Forelimb muscle (tissue), 1 donor: ENCODE measurements around the gene WDR4. TPM values are rescaled to one million over a fixed set of nuclear protein-coding genes. Genes with fewer than 3 reads are reported as not detected.
"Not testable (repeated sequence)": the region's sequence is repeated elsewhere in the genome, so short reads cannot be mapped to it uniquely, and the experiment has no call there.

ENCODE experiments used
- DNase-seq: peaks from one replicate; pipeline ENCODE4 v3.0.0-alpha.2; 2013; ENCODE audit warnings: low read depth
- polyA plus RNA-seq: library from polyadenylated mRNA; unstranded; fragments of 120-200 nt; gene quantifications from one replicate; pipeline ENCODE4 v1.2.1, GENCODE V29; 2013; ENCODE audit not compliant: insufficient read length

WDR4 gene
- polyA plus RNA-seq, 1 donor = 8.0 TPM

- no peak for DNase-seq
Measured at GRCh38 chr21:42852925-42853570, 26.3 kb downstream of the WDR4 start.

GRCh38 chr21:42851812-42852665, 27.3 kb downstream of the WDR4 start:
- DNase-seq = no peak

- no peak for DNase-seq
Measured at GRCh38 chr21:42850866-42851391, 28.4 kb downstream of the WDR4 start.

GRCh38 chr21:42850463-42850862, 28.9 kb downstream of the WDR4 start:
- DNase-seq = no peak

DNA sequence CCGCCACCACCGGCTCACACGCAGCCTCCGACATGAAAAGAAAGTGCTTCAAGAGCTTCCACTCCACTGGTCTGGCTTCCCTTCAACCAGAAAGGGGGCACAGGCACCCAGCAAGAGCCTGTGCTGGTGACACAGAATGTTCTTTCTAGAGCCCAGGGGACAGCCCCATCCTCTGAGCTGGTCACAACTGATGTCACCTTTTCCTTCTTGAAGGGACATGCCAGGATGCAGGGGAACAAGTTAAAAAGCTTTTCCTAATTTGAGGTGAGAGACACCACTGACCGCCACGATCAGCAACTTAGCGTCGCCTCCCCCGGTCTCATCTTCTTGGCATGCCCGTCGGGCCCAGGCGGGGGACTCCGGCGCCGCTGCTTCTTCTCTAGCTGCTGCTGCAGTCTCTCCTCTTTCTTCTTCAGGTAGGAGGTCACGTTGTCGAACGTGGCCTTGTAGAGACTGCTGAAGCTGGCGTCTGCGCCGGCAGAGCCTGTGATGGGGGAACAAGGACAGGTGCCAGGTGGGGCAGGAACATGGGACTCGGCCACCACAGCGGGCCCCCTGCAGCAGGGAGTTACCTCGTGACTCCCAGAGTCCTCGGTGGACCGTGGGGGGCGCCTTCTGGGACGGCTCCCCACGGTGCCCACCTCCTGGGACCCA, 29.5 kb downstream of the WDR4 start:
- DNase-seq = no peak

DNA sequence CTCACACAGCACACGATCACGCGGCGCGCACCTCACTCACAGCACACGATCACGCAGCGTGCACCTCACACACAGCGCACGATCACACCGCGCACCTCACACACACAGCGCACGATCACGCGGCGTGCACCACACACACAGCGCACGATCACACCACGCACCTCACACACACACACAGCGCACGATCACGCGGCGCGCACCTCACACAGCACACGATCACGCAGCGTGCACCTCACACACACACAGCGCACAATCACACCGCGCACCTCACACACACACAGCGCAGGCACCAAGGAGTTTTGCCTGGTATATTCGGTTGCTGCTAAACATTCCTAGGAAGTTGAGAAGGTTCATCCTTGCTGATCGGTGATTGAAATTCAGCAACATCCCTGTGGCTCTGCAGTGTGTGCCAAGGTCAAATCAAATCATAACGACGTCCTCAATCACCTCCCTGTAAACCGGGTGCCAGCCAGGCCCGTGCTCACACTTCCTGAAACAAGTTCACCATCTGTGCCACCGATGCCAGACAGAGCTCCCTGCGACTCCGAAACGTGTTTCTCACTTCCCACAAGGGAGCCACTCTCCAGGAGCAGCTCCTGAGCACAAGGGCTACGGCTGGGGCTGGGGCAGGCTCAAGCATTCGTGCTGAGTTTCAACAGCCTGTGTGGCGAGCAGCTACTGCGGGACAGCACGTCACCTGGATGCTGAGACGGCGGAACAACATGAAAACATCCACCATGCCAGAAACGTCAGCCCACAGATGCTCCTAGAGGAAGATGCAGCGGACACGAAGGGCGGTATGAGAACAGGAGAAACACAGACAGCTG, 30.2 kb downstream of the WDR4 start:
- no peak for DNase-seq

DNA sequence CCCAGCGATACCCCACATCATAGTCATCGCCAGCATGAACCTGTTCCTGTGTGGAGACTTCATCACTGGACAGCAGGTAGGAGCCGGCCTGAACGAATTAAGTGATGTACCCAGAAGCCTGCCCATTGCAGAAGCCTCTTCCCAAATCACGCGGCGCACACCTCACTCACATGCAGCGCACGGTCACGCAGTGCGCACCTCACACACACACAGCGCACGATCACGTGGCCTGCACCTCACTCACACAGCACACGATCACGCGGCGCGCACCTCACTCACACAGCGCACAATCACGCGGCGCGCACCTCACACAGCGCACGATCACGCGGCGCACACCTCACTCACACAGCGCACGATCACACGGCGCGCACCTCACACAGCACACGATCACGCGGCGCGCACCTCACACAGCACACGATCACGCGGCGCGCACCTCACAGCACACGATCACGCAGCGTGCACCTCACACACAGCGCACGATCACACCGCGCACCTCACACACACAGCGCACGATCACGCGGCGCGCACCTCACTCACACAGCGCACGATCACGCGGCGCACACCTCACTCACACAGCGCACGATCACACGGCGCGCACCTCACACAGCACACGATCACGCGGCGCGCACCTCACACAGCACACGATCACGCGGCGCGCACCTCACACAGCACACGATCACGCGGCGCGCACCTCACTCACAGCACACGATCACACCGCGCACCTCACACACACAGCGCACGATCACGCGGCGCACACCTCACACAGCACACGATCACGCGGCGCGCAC, 31.0 kb downstream of the WDR4 start:
- DNase-seq = not testable (repeated sequence)

- DNase-seq = no peak
Measured at GRCh38 chr21:42847726-42848125, 31.6 kb downstream of the WDR4 start.

- no peak for DNase-seq
Measured at GRCh38 chr21:42847051-42847707, 32.2 kb downstream of the WDR4 start.

DNA sequence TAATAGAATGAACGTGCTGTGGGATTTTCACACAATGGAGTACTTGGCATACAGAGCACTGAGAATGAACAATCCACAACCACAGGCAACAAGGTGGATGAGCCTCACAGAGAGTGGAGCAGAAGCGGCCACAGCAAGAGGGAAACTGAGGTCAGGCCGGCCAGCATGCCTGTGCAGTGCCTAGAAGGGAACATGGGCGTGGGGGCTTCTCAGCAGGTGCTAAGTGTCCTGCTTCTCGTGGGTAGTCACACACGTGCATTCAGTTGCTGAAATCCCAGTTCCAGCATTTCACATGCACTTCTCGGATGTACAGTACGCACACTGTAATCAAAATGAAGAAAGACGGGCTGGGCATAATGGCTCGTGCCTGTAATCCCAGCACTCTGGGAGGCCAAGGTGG, 33.1 kb downstream of the WDR4 start:
- no peak for DNase-seq

DNA sequence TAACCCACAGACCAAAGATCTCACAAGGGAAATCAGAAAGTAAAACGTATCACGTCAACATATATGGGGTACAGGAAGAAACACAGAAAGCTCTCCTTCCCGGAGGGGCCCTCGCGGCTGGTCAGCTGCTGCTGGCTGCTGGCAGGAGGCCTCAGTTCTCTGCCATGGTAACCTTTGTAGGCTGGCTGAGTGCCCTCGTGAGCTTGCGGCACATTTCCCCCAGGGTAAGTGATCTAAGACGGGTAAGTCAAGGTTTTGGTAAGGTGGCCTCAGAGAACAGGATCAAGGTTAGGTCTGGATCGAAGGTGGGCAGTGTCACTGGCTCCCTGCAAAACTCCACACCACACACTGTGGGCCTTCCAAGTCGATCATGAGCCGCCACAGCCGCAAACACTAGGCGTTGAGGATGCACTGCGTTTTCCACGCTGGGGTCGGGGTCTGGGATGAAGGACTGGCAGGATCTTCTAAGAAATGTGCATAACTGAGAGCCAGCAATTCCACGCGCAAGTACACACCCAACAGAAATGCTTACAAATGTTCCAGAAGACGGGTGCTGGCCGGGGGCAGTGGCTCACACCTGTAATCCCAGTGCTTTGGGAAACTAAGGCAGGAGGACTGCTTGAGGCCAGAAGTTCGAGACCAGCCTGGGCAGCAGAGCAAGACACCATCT, 33.9 kb downstream of the WDR4 start:
- DNase-seq = no peak

DNA sequence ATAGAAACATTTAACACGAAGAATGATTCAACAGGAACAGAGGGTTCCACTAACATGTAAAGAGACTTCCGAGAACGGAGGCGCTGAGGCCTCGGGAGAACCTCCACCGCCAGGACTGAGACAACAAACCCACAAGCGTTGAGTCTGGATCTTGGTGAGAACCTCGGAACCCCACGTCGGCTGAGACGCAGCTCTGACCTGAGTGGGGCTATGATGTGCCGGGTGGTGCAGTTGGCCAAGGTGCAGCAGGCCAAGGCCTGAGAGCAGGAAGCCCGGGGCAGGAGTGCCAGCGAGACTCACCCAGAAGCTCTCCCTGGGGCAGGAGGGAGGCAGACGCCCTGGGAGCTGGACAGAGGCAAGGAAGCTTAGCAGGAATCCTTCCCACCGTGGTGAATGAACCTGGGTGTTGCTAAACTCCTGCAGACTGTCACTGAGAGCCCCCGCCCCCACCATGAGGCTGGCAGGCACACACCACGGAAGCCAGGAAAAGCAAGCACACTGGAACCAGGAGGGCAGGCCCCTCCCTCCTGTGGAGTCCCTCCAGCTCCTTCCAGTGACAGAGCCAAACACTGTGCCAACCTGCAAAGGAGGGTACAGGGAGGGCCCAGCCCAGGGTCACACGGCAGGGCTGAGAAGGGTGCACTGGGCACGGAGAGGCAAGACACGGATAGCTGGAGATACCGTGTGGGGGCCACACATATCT, 34.8 kb downstream of the WDR4 start:
- no peak for DNase-seq

- DNase-seq = no peak
Measured at GRCh38 chr21:42843056-42843455, 36.3 kb downstream of the WDR4 start.

DNA sequence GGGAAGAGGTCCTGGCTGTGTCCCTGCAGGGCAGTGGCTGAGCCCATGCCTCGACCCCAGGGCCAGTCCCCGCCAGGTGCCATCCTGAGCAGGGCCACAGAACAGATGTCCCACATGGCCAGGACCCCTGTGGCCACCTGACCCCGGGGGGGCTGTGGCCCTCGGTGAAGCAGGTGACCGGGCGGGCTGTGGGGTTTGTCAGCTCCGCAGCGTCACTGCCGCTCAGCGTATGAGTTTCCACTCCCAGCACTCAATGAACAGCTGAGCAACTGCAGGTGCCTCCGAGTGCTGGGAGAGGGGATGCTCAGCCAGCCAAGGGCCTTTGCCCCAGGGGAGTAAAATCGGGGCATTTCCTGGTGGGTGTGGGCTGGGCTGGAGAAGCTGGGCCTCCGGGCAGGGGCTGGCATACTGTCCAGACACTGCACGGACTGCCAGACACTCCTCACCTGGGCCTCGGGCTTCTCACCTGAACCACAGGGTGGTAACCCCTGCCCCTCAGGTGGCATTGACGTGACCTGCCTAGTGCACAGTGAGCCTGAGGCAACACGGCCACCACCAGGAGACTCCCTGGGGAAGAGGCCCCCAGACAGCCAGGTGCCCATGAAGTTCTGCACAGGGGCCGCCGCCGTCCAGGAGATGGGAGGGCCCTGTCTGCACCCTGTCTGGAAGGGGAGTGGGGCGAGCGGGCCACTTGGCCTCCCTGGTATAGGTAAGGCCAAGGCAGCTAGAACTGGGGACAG, 37.3 kb downstream of the WDR4 start:
- DNase-seq = not testable (repeated sequence)

DNA sequence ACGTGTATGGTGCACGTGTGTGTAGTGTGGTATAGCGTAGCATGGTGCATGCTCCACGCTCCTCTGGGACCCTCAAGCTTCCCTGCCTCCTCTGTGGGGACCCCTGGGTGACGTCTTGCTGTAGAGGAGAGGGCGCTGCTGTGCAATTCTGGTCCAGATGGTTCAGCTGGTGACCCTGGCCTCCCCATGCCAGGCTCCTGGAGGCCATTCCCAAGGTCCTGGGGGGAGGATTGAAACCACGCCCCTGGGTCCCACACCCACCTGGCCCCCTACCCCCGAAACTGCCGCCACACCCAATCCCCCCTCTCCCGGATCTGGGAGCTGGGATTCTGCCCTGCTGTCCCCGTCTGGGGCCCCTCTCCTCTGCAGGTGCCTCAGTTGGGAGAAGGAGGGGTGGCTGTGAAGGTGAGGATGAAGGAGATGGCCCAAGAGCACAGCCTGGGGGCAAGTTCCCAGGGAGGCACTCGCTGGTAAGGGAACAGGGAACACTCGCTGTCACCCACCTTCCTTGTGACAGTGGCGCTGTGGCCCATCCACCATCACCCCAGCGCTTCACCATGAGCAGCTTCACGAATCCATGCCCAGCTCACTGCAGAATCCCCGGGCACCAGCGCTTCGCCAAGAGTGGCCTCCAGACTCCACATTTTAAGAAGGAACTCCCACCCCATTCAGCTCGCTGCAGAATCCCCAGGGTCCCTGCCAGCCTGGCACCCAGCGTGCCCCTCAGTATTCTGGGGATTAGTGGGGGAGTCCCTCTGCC, 38.0 kb downstream of the WDR4 start:
- DNase-seq = no peak

DNA sequence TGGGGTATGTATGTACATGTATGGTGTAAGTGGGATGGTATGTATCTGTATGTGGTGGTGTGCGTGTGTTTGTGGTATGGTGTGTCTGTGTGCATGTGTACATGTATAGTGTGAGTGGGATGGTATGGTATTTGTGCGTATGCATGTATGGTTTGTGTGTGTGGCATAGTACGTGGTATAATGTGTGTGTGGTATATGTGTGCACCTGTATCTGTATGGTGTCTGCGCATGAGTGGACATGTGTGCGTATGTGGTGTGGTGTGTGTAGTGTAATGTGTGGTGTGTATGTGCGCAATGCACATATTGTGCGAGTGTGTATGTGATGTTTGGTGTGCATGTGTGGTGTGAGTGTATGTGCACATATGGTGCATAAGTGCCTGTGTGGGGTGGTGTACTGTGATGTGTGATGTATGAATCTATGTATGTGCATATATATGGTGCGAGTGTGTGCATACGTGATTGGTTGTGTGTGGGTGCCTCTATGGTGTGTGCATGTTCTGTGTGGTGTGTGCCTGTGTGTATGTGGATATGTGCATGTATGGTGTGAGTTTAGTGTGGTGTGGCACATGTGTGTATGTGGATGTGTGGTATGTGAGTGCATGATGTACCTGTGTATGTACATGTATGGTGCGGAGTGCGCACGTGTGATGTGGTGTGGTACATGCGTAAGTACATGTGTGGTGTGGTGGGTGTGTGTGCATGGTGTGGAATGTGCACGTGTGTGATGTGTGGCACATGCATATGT, 38.8 kb downstream of the WDR4 start:
- no peak for DNase-seq
